ENCODE data around the gene CD302. TPM values are rescaled to one million over a fixed set of nuclear protein-coding genes. Genes with fewer than 3 reads are reported as not detected.
A peak's percentile ranks its signal among the peaks of the same experiment; 100 is the strongest.
"Not testable (repeated sequence)": the region's sequence is repeated elsewhere in the genome, so short reads cannot be mapped to it uniquely, and the experiment has no call there.

Gene CD302
- total RNA-seq, 2 donors from 2014 or later: 0.20 to 0.55 TPM

GRCh38 chr2:159787647-159788046, 10.4 kb downstream of the CD302 start:
- H3K27me3 Mint-ChIP-seq; H3K4me1 Mint-ChIP-seq (ENCODE audit: low read depth in 2 of 2); DNase-seq (ENCODE audit: low spot score); H3K27ac Mint-ChIP-seq; H3K4me3 Mint-ChIP-seq; ATAC-seq; H3K9me3 Mint-ChIP-seq; H3K36me3 Mint-ChIP-seq: not testable (repeated sequence)

GRCh38 chr2:159786938-159787337, 11.1 kb downstream of the CD302 start:
- DNase-seq (ENCODE audit: low spot score) (no peak), ATAC-seq (no peak)
- Mint-ChIP-seq H3K27ac (no peak overlapping the region), H3K36me3 (no peaks in the 10 kb centered on the region), H3K27me3 (no peaks in the 10 kb centered on the region), H3K4me1 (ENCODE audit: low read depth in 2 of 2) (peaks cover 3 to 5% of the 10 kb centered on the region in 2 donors), H3K9me3 (no peaks in the 10 kb centered on the region), H3K4me3 (no peak overlapping the region)

GRCh38 chr2:159785195-159785594, 12.8 kb downstream of the CD302 start:
- Mint-ChIP-seq H3K9me3 (no peaks in the 10 kb centered on the region), H3K27me3 (no peaks in the 10 kb centered on the region), H3K4me1 (ENCODE audit: low read depth in 2 of 2) (peaks cover 3% of the 10 kb centered on the region in 2 donors), H3K4me3 (no peak overlapping the region), H3K36me3 (no peaks in the 10 kb centered on the region), H3K27ac (no peak overlapping the region)
- ATAC-seq (no peak), DNase-seq (ENCODE audit: low spot score) (no peak)

- H3K36me3 Mint-ChIP-seq; H3K4me1 Mint-ChIP-seq (ENCODE audit: low read depth in 2 of 2); H3K4me3 Mint-ChIP-seq; H3K9me3 Mint-ChIP-seq; H3K27me3 Mint-ChIP-seq; H3K27ac Mint-ChIP-seq; ATAC-seq; DNase-seq (ENCODE audit: low spot score): not testable (repeated sequence)
Observed at GRCh38 chr2:159784744-159785143, 13.3 kb downstream of the CD302 start.

- no peaks in the 10 kb centered on the region for H3K4me1 Mint-ChIP-seq (ENCODE audit: low read depth in 2 of 2)
- no peak for ATAC-seq
- no peaks in the 10 kb centered on the region for H3K9me3 Mint-ChIP-seq
- H3K4me3 Mint-ChIP-seq: no peak overlapping the region
- no peaks in the 10 kb centered on the region for H3K36me3 Mint-ChIP-seq
- no peak overlapping the region for H3K27ac Mint-ChIP-seq
- no peak for DNase-seq (ENCODE audit: low spot score)
- no peaks in the 10 kb centered on the region for H3K27me3 Mint-ChIP-seq
Observed at GRCh38 chr2:159783556-159783955, 14.5 kb downstream of the CD302 start.

DNA sequence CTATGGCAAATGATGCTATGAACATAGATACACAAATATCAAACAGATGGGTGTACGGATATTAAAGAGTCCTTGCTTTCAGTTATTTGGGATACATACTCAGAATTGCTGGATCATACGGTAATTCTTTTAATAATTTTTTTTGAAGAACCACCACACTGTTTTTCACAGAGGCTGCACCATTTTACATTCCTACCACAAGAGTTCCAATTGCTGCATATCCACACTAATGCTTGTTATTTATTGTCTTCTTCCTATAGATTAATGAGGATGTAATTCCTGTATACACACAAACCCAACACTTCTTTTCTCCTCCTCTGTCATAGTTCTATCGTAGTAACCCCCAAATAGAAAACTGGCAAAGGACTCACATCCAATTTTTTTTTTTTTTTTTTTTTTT, 21.7 kb downstream of the CD302 start:
- H3K27me3 Mint-ChIP-seq: no peaks in the 10 kb centered on the region
- H3K9me3 Mint-ChIP-seq: no peaks in the 10 kb centered on the region
- ATAC-seq: no peak
- H3K36me3 Mint-ChIP-seq: no peaks in the 10 kb centered on the region
- no peak for DNase-seq (ENCODE audit: low spot score)
- no peak overlapping the region for H3K27ac Mint-ChIP-seq
- H3K4me1 Mint-ChIP-seq (ENCODE audit: low read depth in 2 of 2): peaks cover 0 to 6% of the 10 kb centered on the region in 2 donors
- H3K4me3 Mint-ChIP-seq: no peak overlapping the region

DNA sequence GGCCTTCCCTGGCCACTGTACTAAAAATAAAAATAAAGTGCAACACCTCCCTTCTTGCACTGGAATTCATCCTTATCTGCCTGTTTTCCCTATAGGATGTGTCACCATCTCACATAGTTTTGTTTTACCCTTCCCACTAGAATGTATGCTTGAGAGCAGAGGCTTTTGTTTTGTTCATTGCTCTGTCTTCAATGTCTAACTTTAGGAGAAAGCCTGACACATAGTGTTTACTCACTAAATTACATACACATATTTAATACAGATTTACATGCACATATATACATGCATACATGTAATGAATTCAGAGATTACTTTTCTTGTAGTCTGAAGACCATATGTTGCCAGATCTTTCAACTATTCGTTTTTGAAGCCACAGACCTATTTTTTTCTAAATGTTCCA, 23.0 kb downstream of the CD302 start:
- H3K4me3 Mint-ChIP-seq: no peak overlapping the region
- peak overlapping the region; percentile 15 to 18 for H3K27ac Mint-ChIP-seq
- H3K36me3 Mint-ChIP-seq: no peaks in the 10 kb centered on the region
- DNase-seq (ENCODE audit: low spot score) (no peak), ATAC-seq (no peak)
- H3K9me3 Mint-ChIP-seq: no peaks in the 10 kb centered on the region
- H3K4me1 Mint-ChIP-seq (ENCODE audit: low read depth in 2 of 2): peaks cover 0 to 6% of the 10 kb centered on the region in 2 donors
- no peaks in the 10 kb centered on the region for H3K27me3 Mint-ChIP-seq

DNA sequence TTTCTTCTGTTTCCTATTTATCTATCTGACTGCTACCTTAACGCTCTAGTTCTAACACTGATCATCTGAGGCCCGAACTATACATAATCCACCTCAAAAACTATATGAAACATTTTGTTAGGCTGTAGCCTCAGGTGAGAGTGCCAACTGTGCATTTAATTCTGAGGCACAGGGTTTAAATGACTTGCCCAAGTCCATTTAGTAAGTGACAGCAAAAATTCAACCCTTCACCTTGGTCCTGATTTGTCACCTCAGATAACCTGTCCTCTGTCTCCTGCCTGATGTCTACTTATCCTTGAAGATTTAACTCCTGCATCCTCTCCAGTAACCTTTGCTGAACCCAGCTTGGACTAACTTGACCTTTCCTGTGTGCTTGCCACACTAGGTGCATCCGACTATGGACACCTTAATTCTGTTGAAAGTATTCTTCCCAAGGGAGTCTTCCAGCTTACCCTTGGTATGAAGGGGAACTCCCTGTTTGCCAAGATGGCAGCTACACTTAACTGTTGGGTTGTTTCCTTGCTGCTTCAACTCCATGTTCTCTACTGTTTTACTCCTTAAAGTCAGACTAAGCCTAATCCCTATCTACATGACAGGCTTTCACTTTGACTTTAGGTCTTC, 23.5 kb downstream of the CD302 start:
- H3K4me1 Mint-ChIP-seq (ENCODE audit: low read depth in 2 of 2): peaks cover 0 to 6% of the 10 kb centered on the region in 2 donors
- H3K9me3 Mint-ChIP-seq: no peaks in the 10 kb centered on the region
- ATAC-seq (no peak), DNase-seq (ENCODE audit: low spot score) (no peak)
- H3K36me3 Mint-ChIP-seq: no peaks in the 10 kb centered on the region
- H3K27me3 Mint-ChIP-seq: no peaks in the 10 kb centered on the region
- peak overlapping the region in 1 of 2 donors; percentile 15 for H3K27ac Mint-ChIP-seq
- H3K4me3 Mint-ChIP-seq: no peak overlapping the region

DNA sequence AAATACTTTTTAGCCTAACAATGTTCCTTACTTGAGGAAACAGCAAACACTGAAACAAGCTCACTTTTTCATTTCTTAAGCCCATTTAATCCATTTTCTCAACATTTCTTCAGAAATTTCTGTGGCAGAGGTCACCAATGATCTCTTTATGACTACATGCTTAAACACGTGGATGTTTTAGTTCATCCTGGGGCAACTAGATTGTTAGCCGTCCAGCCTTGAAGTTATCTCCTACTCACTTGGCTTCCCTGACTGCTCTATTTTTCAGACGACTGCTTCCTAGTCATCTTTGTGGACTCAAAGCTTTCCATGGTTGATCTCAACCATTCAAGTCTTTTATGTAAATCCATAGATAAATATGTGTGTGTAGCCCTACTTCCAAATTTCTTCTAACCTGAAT, 24.1 kb downstream of the CD302 start:
- H3K36me3 Mint-ChIP-seq: no peaks in the 10 kb centered on the region
- no peaks in the 10 kb centered on the region for H3K9me3 Mint-ChIP-seq
- H3K27me3 Mint-ChIP-seq: no peaks in the 10 kb centered on the region
- ATAC-seq (no peak), DNase-seq (ENCODE audit: low spot score) (no peak)
- H3K4me3 Mint-ChIP-seq: no peak overlapping the region
- H3K4me1 Mint-ChIP-seq (ENCODE audit: low read depth in 2 of 2): peaks cover 0 to 6% of the 10 kb centered on the region in 2 donors
- no peak overlapping the region for H3K27ac Mint-ChIP-seq

DNA sequence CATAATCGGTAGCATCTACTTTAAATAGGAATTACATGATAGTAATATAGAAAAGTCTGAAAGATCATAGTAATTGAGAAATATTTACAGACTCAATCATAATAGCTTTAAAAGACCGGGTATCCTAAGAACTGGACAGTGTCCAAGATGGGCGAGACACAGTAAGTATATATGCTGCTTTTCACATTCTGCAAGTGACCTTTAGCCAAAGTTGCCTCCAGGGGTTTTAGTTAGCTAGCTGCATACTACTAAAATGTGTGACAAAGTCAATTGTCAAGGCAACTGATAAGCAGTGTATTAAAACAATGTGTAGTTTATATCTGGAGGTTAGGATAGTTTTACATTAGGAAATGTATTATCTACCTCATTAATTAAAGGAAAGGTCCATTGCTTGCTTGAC, 24.6 kb downstream of the CD302 start:
- no peak for ATAC-seq

DNA sequence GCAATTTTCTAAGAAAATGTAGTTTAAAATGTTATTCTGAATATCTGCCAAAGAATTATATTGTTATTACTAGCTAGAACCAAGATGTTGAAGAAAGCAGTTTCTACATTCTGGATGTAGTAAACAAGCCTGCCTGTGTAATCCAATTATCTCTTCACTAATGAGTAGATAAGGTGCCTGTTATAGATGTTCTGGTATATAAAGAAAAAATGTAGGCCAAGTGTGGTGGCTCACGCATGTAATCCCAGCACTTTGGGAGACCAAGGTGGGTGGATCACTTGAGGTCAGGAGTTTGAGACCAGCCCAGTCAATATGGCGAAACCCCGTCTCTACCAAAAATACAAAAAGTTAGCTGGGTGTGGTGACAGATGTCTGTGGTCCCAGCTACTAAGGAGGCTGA, 28.9 kb downstream of the CD302 start:
- DNase-seq (ENCODE audit: low spot score) (no peak), ATAC-seq (no peak)
- Mint-ChIP-seq H3K27me3 (no peaks in the 10 kb centered on the region), H3K4me3 (no peak overlapping the region), H3K27ac (no peak overlapping the region), H3K9me3 (no peaks in the 10 kb centered on the region), H3K4me1 (ENCODE audit: low read depth in 2 of 2) (peaks cover 0 to 8% of the 10 kb centered on the region in 2 donors), H3K36me3 (peaks cover 6% of the 10 kb centered on the region)

More for the DNA sequence above, 24.6 kb downstream of the CD302 start:
- no peak overlapping the region for H3K27ac Mint-ChIP-seq
- no peaks in the 10 kb centered on the region for H3K36me3 Mint-ChIP-seq
- no peak for DNase-seq (ENCODE audit: low spot score)
- H3K4me1 Mint-ChIP-seq (ENCODE audit: low read depth in 2 of 2): peaks cover 0 to 6% of the 10 kb centered on the region in 2 donors
- H3K27me3 Mint-ChIP-seq: no peaks in the 10 kb centered on the region
- H3K9me3 Mint-ChIP-seq: no peaks in the 10 kb centered on the region
- no peak overlapping the region for H3K4me3 Mint-ChIP-seq

- peaks cover 0 to 11% of the 10 kb centered on the region in 2 donors for H3K4me1 Mint-ChIP-seq (ENCODE audit: low read depth in 2 of 2)
- H3K4me3 Mint-ChIP-seq: no peak overlapping the region
- peaks cover 22% of the 10 kb centered on the region for H3K36me3 Mint-ChIP-seq
- DNase-seq (ENCODE audit: low spot score) (no peak), ATAC-seq (no peak)
- no peaks in the 10 kb centered on the region for H3K9me3 Mint-ChIP-seq
- no peak overlapping the region for H3K27ac Mint-ChIP-seq
- no peaks in the 10 kb centered on the region for H3K27me3 Mint-ChIP-seq
Observed at GRCh38 chr2:159762075-159762474, 35.9 kb downstream of the CD302 start.

DNA sequence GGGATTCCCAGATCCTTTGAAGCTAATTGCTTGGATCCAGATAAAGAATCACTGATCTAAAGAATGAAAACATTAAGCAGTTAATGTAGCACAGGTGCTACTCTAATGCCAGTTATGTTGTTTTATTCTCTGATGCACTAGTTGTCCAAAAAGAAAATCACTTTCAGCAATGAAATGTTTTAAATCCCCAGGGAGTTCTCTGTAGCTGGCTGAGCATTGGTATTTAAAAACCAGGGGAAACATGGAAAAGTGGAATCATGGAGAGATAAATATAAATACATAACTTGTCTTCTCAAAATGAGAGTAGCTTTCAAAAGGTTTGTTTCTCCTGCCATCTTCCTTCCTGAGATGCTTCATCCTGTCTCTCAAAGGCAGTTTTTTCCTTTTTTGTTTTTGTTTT, 37.7 kb downstream of the CD302 start:
- DNase-seq (ENCODE audit: low spot score): no peak
- peaks cover 0 to 5% of the 10 kb centered on the region in 2 donors for H3K4me1 Mint-ChIP-seq (ENCODE audit: low read depth in 2 of 2)
- no peak overlapping the region for H3K27ac Mint-ChIP-seq
- no peak for ATAC-seq
- H3K9me3 Mint-ChIP-seq: no peaks in the 10 kb centered on the region
- peaks cover 22% of the 10 kb centered on the region for H3K36me3 Mint-ChIP-seq
- H3K4me3 Mint-ChIP-seq: no peak overlapping the region
- H3K27me3 Mint-ChIP-seq: no peaks in the 10 kb centered on the region

GRCh38 chr2:159759577-159759976, 38.4 kb downstream of the CD302 start:
- no peak for ATAC-seq
- Mint-ChIP-seq H3K4me3 (no peak overlapping the region), H3K36me3 (peaks cover 21% of the 10 kb centered on the region)

GRCh38 chr2:159758686-159759085, 39.3 kb downstream of the CD302 start:
- H3K27ac Mint-ChIP-seq: no peak overlapping the region
- peaks cover 16% of the 10 kb centered on the region for H3K36me3 Mint-ChIP-seq
- DNase-seq (ENCODE audit: low spot score) (no peak), ATAC-seq (no peak)
- no peaks in the 10 kb centered on the region for H3K9me3 Mint-ChIP-seq
- no peak overlapping the region for H3K4me3 Mint-ChIP-seq
- H3K27me3 Mint-ChIP-seq: no peaks in the 10 kb centered on the region
- peaks cover 0 to 3% of the 10 kb centered on the region in 2 donors for H3K4me1 Mint-ChIP-seq (ENCODE audit: low read depth in 2 of 2)

More at GRCh38 chr2:159759577-159759976, 38.4 kb downstream of the CD302 start:
- H3K27ac Mint-ChIP-seq: no peak overlapping the region
- H3K9me3 Mint-ChIP-seq: no peaks in the 10 kb centered on the region
- peaks cover 0 to 5% of the 10 kb centered on the region in 2 donors for H3K4me1 Mint-ChIP-seq (ENCODE audit: low read depth in 2 of 2)
- no peaks in the 10 kb centered on the region for H3K27me3 Mint-ChIP-seq
- DNase-seq (ENCODE audit: low spot score): no peak
